Measurements from ENCODE around the gene MCC.

GRCh38 chr5:113282472-113282871 is 205.8 kb downstream of the MCC start:
- no peak for TF ChIP-seq CTCF (conservative IDR thresholded peaks at IDR 0.05)
- TF ChIP-seq ZFX (IDR thresholded peaks at IDR 0.05) = no peak
